Gastrocnemius medialis (tissue), 4 donors: ENCODE results near the gene CDC42BPA. TPM values are rescaled to one million over a fixed set of nuclear protein-coding genes. Genes with fewer than 3 reads are reported as not detected.

Source experiments
- ATAC-seq, 2 donors: fragments of 150-250 bp; one replicate each; pipeline ENCODE4 v1.9.1; 2016
- DNase-seq, 2 donors: peaks; one replicate each; pipeline ENCODE4 v3.0.0-alpha.2; 2019
- H3K27ac ChIP-seq, 4 donors: fragments of 200-600 bp; sonication (generic); 1 replicate in 1 of 4; 2 replicates in 3 of 4; pipeline ENCODE4 v1.5.1; 2016 to 2018; ENCODE audit warnings: mild to moderate bottlenecking in 2 of 4, moderate library complexity in 1 of 4
- H3K27me3 ChIP-seq, 3 donors: fragments of 200-600 bp; sonication (generic) in 2 of 3; 1 replicate in 1 of 3; 2 replicates in 2 of 3; pipeline versions ENCODE4 v1.5.1 to v1.6.0; 2016 to 2019; ENCODE audit warnings: mild to moderate bottlenecking in 1 of 3, moderate library complexity in 1 of 3
- H3K36me3 ChIP-seq, 2 donors: fragments of 200-600 bp; sonication (generic) in 1 of 2; one replicate each; pipeline ENCODE4 v1.5.1; 2017 to 2018
- H3K4me1 ChIP-seq, 2 donors: fragments of 200-600 bp; sonication (generic) in 1 of 2; one replicate each; pipeline ENCODE4 v1.5.1; 2016 to 2017; ENCODE audit warnings: mild to moderate bottlenecking in 2 of 2
- H3K4me3 ChIP-seq, 4 donors: fragments of 200-600 bp; sonication (generic) in 3 of 4; 1 replicate in 1 of 4; 2 replicates in 3 of 4; pipeline ENCODE4 v1.5.1; 2016 to 2019; ENCODE audit warnings: mild to moderate bottlenecking in 2 of 4
- H3K9me3 ChIP-seq, 3 donors: fragments of 200-600 bp; sonication (generic) in 2 of 3; 1 replicate in 1 of 3; 2 replicates in 2 of 3; pipeline ENCODE4 v1.5.1; 2016 to 2019
- CTCF ChIP-seq, 5 experiments: fragments of 450-650 bp in 3 of 5; fragments of 200-600 bp in 2 of 5; sonication (generic) in 2 of 5; IDR thresholded peaks in 4 of 5; conservative IDR thresholded peaks in 1 of 5; 1 replicate in 4 of 5; 2 replicates in 1 of 5; pipeline ENCODE4 v1.5.1; 2016 to 2019; ENCODE audit warnings: antibody characterized with exemption in 5 of 5, mild to moderate bottlenecking in 3 of 5, moderate library complexity in 3 of 5
- POLR2A ChIP-seq, 2 donors: fragments of 450-650 bp; IDR thresholded peaks; one replicate each; pipeline ENCODE4 v1.6.1; 2017; ENCODE audit warnings: antibody characterized with exemption in 2 of 2, mild to moderate bottlenecking in 2 of 2, moderate library complexity in 2 of 2
- in situ Hi-C, 4 donors: fragments of 200-750 bp; cut with MboI; loops; one replicate each; pipeline versions ENCODE4 v1.15.0 to v1.8.0; 2017; ENCODE audit warnings: low sequenced_read_pairs in 4 of 4
- intact Hi-C: fragments of 100-400 bp; cut with DNase I; formaldehyde crosslinking; loops from one replicate; pipeline ENCODE4 v1.15.1; 2023; ENCODE audit warnings: low total_unique reads
- total RNA-seq, 4 donors: library from RNA; depleted of rRNA; stranded (reverse); fragments of >200 nt; gene quantifications; one replicate each; pipeline versions ENCODE4 v1.1.0 to v1.2.3, GENCODE V29; 2016

CDC42BPA gene
- total RNA-seq, 4 donors from 2014 or later = 13.9 to 30.6 (median 16.6) TPM

DNA sequence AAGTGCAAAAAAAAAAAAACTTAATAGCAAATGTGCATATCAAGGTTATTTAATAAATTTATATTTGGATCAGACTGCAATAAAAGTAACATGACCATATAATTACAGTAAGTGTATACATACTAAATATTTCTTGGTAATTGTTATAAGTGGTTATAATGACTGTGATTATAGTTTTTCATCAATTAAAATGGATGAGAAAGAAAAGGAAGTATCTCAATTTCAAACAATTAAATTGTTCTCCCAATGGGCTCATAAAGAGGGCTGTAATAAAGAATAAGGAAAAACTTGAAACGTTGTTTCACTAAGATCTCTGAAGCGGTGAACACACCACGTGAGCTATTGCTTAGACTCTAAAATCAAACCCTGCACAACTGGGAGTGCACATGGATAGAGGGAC lies 104.1 kb downstream of the CDC42BPA start:
- H3K36me3 ChIP-seq = no peaks in the 10 kb centered on the region
- DNase-seq = no peak
- no peaks in the 10 kb centered on the region for H3K9me3 ChIP-seq
- no peak for ATAC-seq
- peaks cover 0 to 11% of the 10 kb centered on the region in 2 donors for H3K4me1 ChIP-seq
- no peak for TF ChIP-seq POLR2A (IDR thresholded peaks at IDR 0.05)
- TF ChIP-seq CTCF (IDR thresholded peaks at IDR 0.05 in 4 of 5, conservative IDR thresholded peaks at IDR 0.05 in 1 of 5) = no peak
- no peaks in the 10 kb centered on the region for H3K27me3 ChIP-seq
- intact Hi-C loops (no loop called here), in situ Hi-C loops (loop anchor here in 1 of 4 donors (10.0 kb wide), 1 partner anchor 61 kb away; no protein-coding TSS in a partner anchor)
- no peak overlapping the region for H3K4me3 ChIP-seq
- no peak overlapping the region for H3K27ac ChIP-seq

GRCh38 chr1:227213426-227213825 lies 104.9 kb downstream of the CDC42BPA start:
- no peaks in the 10 kb centered on the region for H3K9me3 ChIP-seq
- intact Hi-C loops (no loop called here), in situ Hi-C loops (loop anchor here in 1 of 4 donors (10.0 kb wide), 1 partner anchor 61 kb away; no protein-coding TSS in a partner anchor)
- no peak for DNase-seq
- H3K36me3 ChIP-seq = no peaks in the 10 kb centered on the region
- no peaks in the 10 kb centered on the region for H3K27me3 ChIP-seq
- H3K4me1 ChIP-seq = peaks cover 0 to 7% of the 10 kb centered on the region in 2 donors
- no peak overlapping the region for H3K27ac ChIP-seq
- no peak for ATAC-seq
- TF ChIP-seq POLR2A (IDR thresholded peaks at IDR 0.05) (no peak), CTCF (IDR thresholded peaks at IDR 0.05 in 4 of 5, conservative IDR thresholded peaks at IDR 0.05 in 1 of 5) (no peak)
- H3K4me3 ChIP-seq = no peak overlapping the region

DNA sequence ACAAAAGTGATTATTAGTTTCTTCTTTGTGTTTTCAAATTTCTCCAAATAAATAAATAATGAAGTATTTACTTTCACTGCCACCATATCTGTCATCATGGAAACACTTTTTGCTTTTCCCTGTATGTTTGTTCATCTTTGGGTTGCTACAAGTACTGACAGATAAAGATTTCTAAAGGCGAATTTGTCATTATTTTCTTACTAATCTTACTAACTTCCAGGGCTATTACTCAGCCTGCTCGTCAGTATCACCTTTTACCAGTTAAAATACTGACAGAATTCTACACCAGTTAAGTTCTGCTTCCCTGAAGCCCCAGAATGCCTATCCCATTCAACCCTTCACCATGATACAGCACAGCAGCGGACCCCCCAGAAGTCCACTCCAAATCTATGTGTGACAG lies 106.1 kb downstream of the CDC42BPA start:
- ATAC-seq (no peak), DNase-seq (no peak)
- Histone ChIP-seq H3K27ac (no peak overlapping the region), H3K27me3 (no peaks in the 10 kb centered on the region), H3K4me3 (no peak overlapping the region), H3K36me3 (no peaks in the 10 kb centered on the region), H3K4me1 (peaks cover 0 to 7% of the 10 kb centered on the region in 2 donors), H3K9me3 (no peaks in the 10 kb centered on the region)
- in situ Hi-C loops (loop anchor here in 1 of 4 donors (10.0 kb wide), 1 partner anchor 63 kb away; no protein-coding TSS in a partner anchor), intact Hi-C loops (no loop called here)
- TF ChIP-seq POLR2A (IDR thresholded peaks at IDR 0.05) (no peak), CTCF (IDR thresholded peaks at IDR 0.05 in 4 of 5, conservative IDR thresholded peaks at IDR 0.05 in 1 of 5) (no peak)

DNA sequence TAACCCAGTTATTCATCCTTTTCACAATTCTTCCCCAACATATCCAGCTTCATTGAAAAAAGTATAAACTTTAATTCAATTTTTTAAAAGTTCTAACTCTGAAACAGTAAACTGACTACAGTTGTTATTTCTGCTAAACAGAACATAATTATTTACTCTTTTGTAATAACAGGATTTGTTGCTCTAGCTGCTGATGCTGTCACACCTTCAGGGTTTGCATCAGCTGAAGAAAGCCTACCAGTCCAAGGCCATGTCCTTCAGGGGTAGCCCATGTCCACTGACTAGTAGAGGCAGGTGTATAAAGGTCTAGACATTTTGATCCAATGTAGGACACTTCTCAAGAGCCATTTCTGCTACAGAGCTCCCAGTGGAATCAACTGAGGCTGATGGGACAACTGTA lies 107.7 kb downstream of the CDC42BPA start:
- no peak overlapping the region for H3K4me3 ChIP-seq
- no peak for ATAC-seq
- no peak for DNase-seq
- H3K27ac ChIP-seq = no peak overlapping the region
- no peaks in the 10 kb centered on the region for H3K27me3 ChIP-seq
- H3K4me1 ChIP-seq = no peaks in the 10 kb centered on the region
- TF ChIP-seq CTCF (IDR thresholded peaks at IDR 0.05 in 4 of 5, conservative IDR thresholded peaks at IDR 0.05 in 1 of 5) (no peak), POLR2A (IDR thresholded peaks at IDR 0.05) (no peak)
- intact Hi-C loops (no loop called here), in situ Hi-C loops (loop anchor here in 1 of 4 donors (10.0 kb wide), 1 partner anchor 64 kb away; no protein-coding TSS in a partner anchor)
- no peaks in the 10 kb centered on the region for H3K9me3 ChIP-seq
- H3K36me3 ChIP-seq = no peaks in the 10 kb centered on the region

- in situ Hi-C loops (no loop called here), intact Hi-C loops (no loop called here)
- Histone ChIP-seq H3K4me3 (no peak overlapping the region), H3K27me3 (no peaks in the 10 kb centered on the region), H3K9me3 (no peaks in the 10 kb centered on the region), H3K27ac (no peak overlapping the region), H3K4me1 (no peaks in the 10 kb centered on the region), H3K36me3 (no peaks in the 10 kb centered on the region)
- no peak for DNase-seq
- TF ChIP-seq CTCF (IDR thresholded peaks at IDR 0.05 in 4 of 5, conservative IDR thresholded peaks at IDR 0.05 in 1 of 5) (no peak), POLR2A (IDR thresholded peaks at IDR 0.05) (no peak)
- ATAC-seq = no peak
Measured at GRCh38 chr1:227197064-227197463, 121.2 kb downstream of the CDC42BPA start.
